DMS79 treated with DMSO at 0.1 percent for 48 hours (cell line): ENCODE results near the gene DENND1A.
A peak's percentile ranks its signal among the peaks of the same experiment; 100 is the strongest.

ENCODE experiments used
- DNase-seq: peaks from one replicate; lab custom pipeline; 2025; lab: John Stamatoyannopoulos, UW

Gene DENND1A

DNA sequence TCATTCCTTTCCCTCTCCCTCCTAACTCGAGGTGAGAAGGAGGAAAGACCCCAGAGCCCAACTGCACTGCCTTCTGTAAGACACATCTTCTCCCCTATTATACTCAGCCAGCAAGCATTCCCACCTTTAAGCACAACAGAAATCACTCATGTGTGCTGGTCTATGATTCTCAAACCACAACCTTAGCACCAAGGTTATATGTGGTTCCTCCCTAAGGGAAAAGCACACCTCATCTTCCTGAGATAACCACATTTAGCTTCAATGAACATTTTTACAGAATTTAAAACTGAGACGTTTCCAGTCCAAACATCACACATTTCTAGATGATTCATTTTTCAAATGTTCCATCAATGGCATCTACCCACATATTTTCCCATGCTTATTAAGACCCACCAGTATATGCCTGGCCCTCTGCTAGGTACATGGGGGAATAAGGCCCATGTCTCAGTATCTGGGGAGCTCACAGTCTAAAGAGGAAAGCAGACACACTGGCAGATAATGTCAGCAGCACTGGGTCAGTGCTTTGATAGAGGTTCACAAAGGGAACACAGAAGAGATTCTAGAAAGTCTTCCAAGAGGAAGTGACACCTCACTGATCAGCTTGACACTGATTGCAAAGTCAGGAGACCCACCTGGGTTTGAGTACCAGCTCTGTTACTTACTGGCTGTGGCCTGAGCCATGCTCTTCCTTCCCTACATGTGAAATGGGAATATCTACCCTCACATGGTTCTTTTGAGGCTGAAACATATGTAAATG, 245.4 kb downstream of the DENND1A start:
- DNase-seq = no peak

DNA sequence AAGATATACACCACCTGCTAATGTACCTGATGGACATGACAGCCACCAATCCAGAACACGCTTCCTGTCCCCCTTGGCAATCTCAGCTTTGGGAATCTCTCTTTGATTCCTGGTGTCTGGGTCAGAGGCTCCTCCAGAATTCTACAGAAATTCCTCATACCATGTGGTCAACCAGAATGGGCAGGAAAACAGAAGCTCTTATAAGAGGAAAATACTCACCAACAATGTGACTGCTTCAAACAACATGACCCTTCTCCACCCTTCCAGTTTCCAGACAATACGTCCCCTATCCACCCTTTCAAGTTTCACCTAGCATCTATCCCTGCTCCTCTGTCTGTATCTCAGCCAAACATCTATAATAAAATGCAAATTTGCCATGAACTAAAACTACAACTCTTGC, 247.2 kb downstream of the DENND1A start:
- DNase-seq = no peak

DNA sequence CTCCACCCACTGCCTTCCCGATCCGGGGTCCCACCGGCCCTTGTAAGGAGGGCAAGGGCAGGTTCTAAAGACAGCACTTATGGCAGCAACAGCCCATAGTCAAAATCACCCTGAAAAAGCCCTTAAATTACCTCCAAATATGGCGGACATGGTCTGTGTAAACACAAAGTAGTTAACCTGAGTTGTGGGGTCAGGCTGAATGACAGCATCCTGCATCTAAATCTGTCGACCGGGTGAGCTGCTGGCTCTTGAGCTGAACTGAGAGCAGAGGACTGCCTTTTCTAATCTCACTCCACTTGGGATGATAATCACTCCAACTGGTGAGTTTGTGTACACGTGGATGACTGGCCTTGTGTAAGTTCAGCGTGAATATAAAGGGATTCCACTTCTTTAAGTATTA, 249.6 kb downstream of the DENND1A start:
- DNase-seq = no peak

DNA sequence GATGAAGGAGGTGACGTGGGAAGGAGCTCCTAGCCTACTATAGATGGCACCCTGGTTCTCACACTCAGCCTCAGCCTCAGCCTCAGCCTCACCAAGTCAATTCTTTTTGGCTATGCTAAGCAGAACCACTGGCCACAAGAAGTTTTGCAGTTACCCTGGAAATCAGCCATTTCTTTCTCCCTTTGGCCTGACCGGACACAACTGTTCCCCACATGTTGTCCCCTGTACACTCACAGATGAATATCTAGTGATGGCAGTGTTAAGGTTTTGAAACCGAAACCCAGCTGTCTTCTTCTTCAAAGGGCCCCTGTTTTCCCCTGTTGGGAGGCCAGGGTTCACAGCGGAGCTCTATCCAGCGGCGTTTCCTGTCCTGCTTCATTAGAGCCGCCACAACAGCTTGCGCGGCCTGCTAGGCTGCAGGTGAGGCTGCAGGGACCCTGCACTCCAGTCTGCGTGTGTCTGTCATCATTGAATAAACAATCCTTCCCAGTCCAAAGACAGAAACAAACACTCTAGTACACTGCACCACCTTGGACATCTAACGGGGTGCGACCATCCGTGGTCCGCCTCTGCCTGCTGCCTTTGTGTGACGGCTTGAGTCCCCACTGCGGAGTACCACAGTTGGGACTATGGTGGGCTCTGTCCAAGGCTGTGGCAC, 250.5 kb downstream of the DENND1A start:
- DNase-seq = peak; percentile 60

- no peak for DNase-seq
These were observed 251.0 kb downstream of the DENND1A start for GRCh38 chr9:123678878-123679329.

DNA sequence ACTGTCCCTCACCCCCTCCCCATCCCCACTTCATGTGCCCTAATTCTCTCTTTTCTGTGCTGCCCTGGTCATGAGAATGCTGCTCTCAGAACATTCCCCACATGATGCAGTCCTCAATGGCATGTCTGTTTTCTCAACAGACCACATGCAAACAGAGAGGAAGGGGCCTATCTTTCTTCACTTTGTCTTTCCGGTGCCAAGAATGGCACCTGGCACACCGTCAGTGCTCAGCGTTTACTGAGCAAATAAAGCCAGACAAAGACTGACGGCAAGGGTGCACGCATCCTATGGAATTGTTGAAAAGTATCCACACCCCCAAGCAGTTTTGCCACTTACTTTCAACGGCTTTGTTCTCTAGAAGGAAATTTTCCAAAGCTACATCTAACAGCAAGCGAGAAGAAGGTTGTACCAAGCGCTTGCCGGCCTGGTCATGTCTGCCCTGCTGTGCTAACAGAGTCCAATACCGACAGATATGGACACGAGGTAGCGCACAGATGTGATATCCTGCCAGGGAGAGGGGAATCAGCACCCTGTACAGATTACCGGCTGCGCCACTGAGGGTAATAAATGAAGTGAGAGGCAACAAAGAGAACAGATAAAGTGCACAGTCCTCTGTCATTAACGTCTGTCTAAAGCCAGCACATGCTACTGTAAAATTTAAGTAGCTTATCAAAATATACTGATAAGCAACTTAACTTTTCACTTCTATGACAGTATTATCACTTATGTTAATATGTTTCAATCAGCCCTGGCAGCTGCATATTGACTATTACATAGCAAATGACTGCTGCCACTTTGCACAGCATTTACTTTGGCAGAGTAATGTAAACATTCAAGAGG, 251.7 kb downstream of the DENND1A start:
- peak; percentile 77 for DNase-seq

GRCh38 chr9:123676869-123677268, 253.1 kb downstream of the DENND1A start:
- no peak for DNase-seq

GRCh38 chr9:123669346-123669745, 260.6 kb downstream of the DENND1A start:
- DNase-seq = peak; percentile 69

DNA sequence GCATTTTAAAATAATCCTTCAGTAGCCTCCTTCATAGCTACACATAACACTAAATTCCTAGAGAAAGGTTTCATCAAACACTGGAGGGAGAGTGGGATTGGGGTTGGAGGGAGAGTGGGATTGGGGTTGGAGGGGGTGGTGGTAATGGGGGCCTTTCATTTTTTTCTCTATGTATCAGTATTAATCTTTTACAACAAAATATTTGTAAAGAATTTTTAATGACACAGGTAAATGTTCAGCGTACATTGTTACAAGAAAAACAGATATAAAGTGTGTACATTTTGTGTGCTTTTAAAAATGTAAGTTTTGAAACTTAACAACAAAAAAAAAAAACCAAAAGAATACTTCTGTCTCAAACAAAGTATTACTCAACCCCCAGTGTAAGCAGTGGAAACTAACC, 266.4 kb downstream of the DENND1A start:
- DNase-seq = no peak

- no peak for DNase-seq
These were observed 267.7 kb downstream of the DENND1A start for GRCh38 chr9:123662057-123662776.

GRCh38 chr9:123660691-123661466, 269.0 kb downstream of the DENND1A start:
- DNase-seq = no peak

DNA sequence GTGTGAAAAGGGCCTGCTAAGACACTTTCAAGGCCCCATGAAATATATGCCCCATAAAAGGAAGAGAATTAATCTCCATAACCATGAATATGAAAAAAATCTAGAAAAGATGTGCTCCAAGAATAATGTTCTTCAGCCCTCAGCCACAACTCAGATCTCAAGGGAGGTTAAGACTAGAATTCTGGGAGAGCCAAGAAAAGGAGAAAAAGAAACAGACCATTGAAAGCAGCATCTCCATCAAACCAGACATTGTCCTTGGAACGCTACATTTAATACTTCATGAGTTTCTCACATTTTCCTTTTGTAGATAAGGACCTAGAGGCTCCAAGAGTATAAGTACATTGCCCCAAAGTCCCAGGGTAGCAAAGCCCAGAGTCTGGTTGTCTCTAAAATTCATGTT, 270.6 kb downstream of the DENND1A start:
- DNase-seq = no peak

GRCh38 chr9:123658792-123659191, 271.1 kb downstream of the DENND1A start:
- no peak for DNase-seq

DNA sequence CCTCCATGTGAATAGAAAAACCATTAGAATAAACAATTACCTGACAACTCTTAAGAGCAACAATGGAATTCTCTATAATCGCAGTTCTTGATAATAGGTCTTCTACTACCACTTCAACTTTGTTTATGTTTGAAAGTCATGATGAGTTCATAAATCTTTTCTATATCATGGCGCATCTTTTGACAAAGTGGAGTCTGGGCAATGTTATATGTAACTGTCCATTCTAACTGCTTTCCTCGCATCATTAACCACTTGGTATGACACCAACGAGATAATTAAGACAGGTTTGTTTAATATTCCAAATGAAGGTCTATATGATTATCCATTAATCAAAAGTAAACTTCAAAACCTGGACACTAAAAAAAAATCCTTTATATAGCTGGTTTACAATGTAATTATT, 272.0 kb downstream of the DENND1A start:
- DNase-seq = no peak

- no peak for DNase-seq
These were observed 272.8 kb downstream of the DENND1A start for GRCh38 chr9:123657099-123657498.

DNA sequence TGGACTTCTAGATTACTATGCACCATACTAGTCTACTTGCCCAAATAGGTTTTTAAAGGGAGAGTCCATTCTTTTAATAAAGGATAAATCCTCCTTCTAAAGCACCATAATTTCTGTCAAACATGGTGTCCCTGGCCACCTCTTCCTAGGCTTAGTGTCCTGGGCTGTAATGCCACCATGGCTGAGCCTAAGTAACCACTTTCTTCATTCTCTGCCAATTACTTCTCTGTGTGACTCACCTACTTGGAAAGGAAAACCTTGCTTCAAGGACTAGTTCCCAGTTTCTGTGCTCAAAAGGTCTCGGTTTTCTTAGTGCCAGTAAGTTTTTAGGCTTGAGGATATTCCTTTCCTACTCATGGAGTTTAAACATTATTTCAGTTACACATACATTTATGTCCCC, 273.4 kb downstream of the DENND1A start:
- no peak for DNase-seq

GRCh38 chr9:123655681-123656423, 274.1 kb downstream of the DENND1A start:
- no peak for DNase-seq

GRCh38 chr9:123654994-123655637, 274.8 kb downstream of the DENND1A start:
- no peak for DNase-seq

DNA sequence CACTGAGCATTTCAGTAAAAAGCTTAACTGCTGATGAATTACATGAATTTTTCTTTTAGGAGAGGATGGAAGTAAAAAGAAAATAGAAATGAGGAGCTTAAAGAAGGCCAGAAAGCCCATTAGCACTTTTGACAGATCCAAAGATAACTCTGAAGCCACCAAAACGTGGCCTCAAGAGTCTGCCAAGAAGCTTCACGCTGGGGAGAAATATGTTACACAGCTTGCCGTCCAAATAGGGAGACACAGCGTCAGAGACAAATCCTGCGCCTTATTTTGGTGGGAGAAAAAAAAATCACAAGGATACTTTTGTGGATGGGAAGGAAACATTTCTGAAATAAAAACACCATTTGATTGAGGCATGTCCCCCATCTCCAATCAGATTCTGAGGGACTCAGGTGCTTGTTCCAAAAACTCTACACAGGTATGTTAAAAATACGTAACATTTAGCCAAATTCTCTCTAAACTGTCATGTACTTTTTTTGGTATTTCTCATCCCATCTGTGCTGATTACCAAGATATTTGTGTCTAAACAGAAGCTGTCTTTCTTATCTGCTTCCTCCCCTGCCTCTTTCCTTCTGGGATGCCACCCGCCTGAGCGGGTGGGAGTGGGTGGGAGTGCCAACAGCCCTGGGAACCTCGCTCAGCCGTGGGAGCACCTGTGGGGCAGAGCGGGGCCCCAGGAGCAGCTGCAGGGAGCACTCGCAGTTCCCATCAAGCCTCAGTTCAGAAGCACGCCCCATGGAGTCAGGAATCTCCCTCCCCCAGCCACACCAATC, 275.5 kb downstream of the DENND1A start:
- no peak for DNase-seq
